HepG2 (cell line): ENCODE measurements around the gene CRLF3. TPM values are rescaled to one million over a fixed set of nuclear protein-coding genes. Genes with fewer than 3 reads are reported as not detected.

Source experiments
- BRD4 ChIP-seq: sonication (generic); formaldehyde crosslinking; IDR thresholded peaks from 2 replicates; pipeline ENCODE4 v1.4.0; 2020; ENCODE audit warnings: missing genetic modification reagents
- DNMT3B ChIP-seq: conservative IDR thresholded peaks from 2 replicates; pipeline ENCODE4 v1.6.1; 2016; ENCODE audit warnings: missing biosample characterization, control low read depth
- ELF3 ChIP-seq: IDR thresholded peaks from 2 replicates; pipeline ENCODE4 v1.6.1; 2016; ENCODE audit warnings: missing genetic modification reagents, missing compliant biosample characterization
- FOXK1 ChIP-seq: sonication (generic); formaldehyde crosslinking; IDR thresholded peaks from 2 replicates; pipeline ENCODE4 v1.4.0; 2020; ENCODE audit warnings: low read depth, missing genetic modification reagents, borderline replicate concordance
- KDM5B ChIP-seq: sonication (generic); formaldehyde crosslinking; IDR thresholded peaks from 2 replicates; pipeline ENCODE4 v1.4.0; 2020; ENCODE audit warnings: missing genetic modification reagents, mild to moderate bottlenecking, borderline replicate concordance
- LCORL ChIP-seq, 2 experiments: fragments of 450-650 bp in 1 of 2; sonication (generic) in 1 of 2; formaldehyde crosslinking in 1 of 2; IDR thresholded peaks; 2 replicates each; pipeline versions ENCODE4 v1.5.0 to v1.6.1; 2017 to 2020; ENCODE audit warnings: antibody characterized with exemption in 1 of 2, missing genetic modification reagents in 1 of 2
- NFKB2 ChIP-seq: sonication (generic); formaldehyde crosslinking; IDR thresholded peaks from 2 replicates; pipeline ENCODE4 v1.4.0; 2020; ENCODE audit warnings: missing genetic modification reagents, borderline replicate concordance
- NFKBIZ ChIP-seq: IDR thresholded peaks from 2 replicates; pipeline ENCODE4 v1.6.1; 2018; ENCODE audit warnings: missing genetic modification reagents, missing compliant biosample characterization
- NONO ChIP-seq, 2 experiments: fragments of 450-650 bp in 1 of 2; sonication (generic) in 1 of 2; formaldehyde crosslinking in 1 of 2; IDR thresholded peaks in 1 of 2; conservative IDR thresholded peaks in 1 of 2; 2 replicates each; pipeline versions ENCODE4 v1.6.1 to v1.8.0; 2017 to 2022; ENCODE audit warnings: mild to moderate bottlenecking in 1 of 2, missing genetic modification reagents in 1 of 2, moderate library complexity in 1 of 2
- NR1H2 ChIP-seq: sonication (generic); formaldehyde crosslinking; IDR thresholded peaks from 2 replicates; pipeline ENCODE4 v1.8.1; 2022; ENCODE audit warnings: low read depth, missing genetic modification reagents, borderline replicate concordance
- PCBP1 ChIP-seq: fragments of 200-400 bp; formaldehyde crosslinking; IDR thresholded peaks from 2 replicates; pipeline ENCODE4 v1.6.1; 2017; ENCODE audit warnings: mild to moderate bottlenecking, low read depth, low read length, borderline replicate concordance
- REXO4 ChIP-seq: sonication (generic); formaldehyde crosslinking; IDR thresholded peaks from 2 replicates; pipeline ENCODE4 v1.8.0; 2022; ENCODE audit warnings: missing genetic modification reagents, mild to moderate bottlenecking, borderline replicate concordance
- TOPORS ChIP-seq: sonication (generic); formaldehyde crosslinking; IDR thresholded peaks from 2 replicates; pipeline ENCODE4 v1.8.0; 2023; ENCODE audit warnings: mild to moderate bottlenecking, missing genetic modification reagents
- YEATS2 ChIP-seq: sonication (generic); formaldehyde crosslinking; IDR thresholded peaks from 2 replicates; pipeline ENCODE4 v1.4.0; 2020; ENCODE audit warnings: missing genetic modification reagents, borderline replicate concordance
- ZNF235 ChIP-seq: sonication (generic); formaldehyde crosslinking; IDR thresholded peaks from 2 replicates; pipeline ENCODE4 v1.8.1; 2023; ENCODE audit warnings: mild to moderate bottlenecking, missing genetic modification reagents, borderline replicate concordance
- ZNF24 ChIP-seq: fragments of 450-650 bp; IDR thresholded peaks from 2 replicates; pipeline ENCODE4 v1.6.1; 2017; ENCODE audit warnings: antibody characterized with exemption, mild to moderate bottlenecking
- ZNF260 ChIP-seq: sonication (generic); formaldehyde crosslinking; IDR thresholded peaks from 2 replicates; pipeline ENCODE4 v1.4.0; 2020; ENCODE audit warnings: missing genetic modification reagents, low read depth, mild to moderate bottlenecking, borderline replicate concordance
- ZNF274 ChIP-seq: sonication (generic); formaldehyde crosslinking; IDR thresholded peaks from 2 replicates; pipeline ENCODE4 v1.5.1; 2020; ENCODE audit warnings: mild to moderate bottlenecking, missing genetic modification reagents
- ZNF674 ChIP-seq: sonication (generic); formaldehyde crosslinking; IDR thresholded peaks from 2 replicates; pipeline ENCODE4 v1.5.0; 2020; ENCODE audit warnings: low read depth, mild to moderate bottlenecking, missing genetic modification reagents
- polyA plus RNA-seq, 8 experiments: library from polyadenylated mRNA; depleted of rRNA in 3 of 8; stranded (reverse) in 7 of 8; unstranded in 1 of 8; fragments of >200 nt; fragmentation: Illumina TruSeq in 4 of 8; extraction: Trizol in 4 of 8; gene quantifications; 2 replicates each; pipeline versions ENCODE4 v1.2.1 to v1.2.3, GENCODE V29; 2011 to 2016; ENCODE audit warnings: low read depth in 4 of 8, missing spikeins in 1 of 8, mixed read lengths in 1 of 8; ENCODE audit not compliant: insufficient read depth in 1 of 8
- total RNA-seq, 5 experiments: library from RNA; depleted of rRNA; stranded (reverse); fragments of >200 nt; fragmentation: Illumina TruSeq; extraction: Trizol; gene quantifications; 2 replicates each; pipeline ENCODE4 v1.2.3, GENCODE V29; 2016; ENCODE audit warnings: low read depth in 1 of 5
- TF ChIP-seq, protein P1 (sequence below): sonication (generic); formaldehyde crosslinking; IDR thresholded peaks from 2 replicates; pipeline ENCODE4 v1.4.0; 2020; ENCODE audit warnings: missing genetic modification reagents
- TF ChIP-seq, protein P2 (sequence below), 2 experiments: sonication (generic) in 1 of 2; formaldehyde crosslinking in 1 of 2; IDR thresholded peaks; 2 replicates each; pipeline versions ENCODE4 v1.4.0 to v1.6.1; 2018 to 2020; ENCODE audit warnings: missing genetic modification reagents in 2 of 2, borderline replicate concordance in 1 of 2, low read depth in 1 of 2, mild to moderate bottlenecking in 1 of 2, missing biosample characterization in 1 of 2

The CRLF3 gene
- total and polyA plus RNA-seq, 2 of the 13 experiments (the other 11 are each of a cell fraction or from before 2014, with no cell fraction given): 6.4 to 9.1 TPM

DNA sequence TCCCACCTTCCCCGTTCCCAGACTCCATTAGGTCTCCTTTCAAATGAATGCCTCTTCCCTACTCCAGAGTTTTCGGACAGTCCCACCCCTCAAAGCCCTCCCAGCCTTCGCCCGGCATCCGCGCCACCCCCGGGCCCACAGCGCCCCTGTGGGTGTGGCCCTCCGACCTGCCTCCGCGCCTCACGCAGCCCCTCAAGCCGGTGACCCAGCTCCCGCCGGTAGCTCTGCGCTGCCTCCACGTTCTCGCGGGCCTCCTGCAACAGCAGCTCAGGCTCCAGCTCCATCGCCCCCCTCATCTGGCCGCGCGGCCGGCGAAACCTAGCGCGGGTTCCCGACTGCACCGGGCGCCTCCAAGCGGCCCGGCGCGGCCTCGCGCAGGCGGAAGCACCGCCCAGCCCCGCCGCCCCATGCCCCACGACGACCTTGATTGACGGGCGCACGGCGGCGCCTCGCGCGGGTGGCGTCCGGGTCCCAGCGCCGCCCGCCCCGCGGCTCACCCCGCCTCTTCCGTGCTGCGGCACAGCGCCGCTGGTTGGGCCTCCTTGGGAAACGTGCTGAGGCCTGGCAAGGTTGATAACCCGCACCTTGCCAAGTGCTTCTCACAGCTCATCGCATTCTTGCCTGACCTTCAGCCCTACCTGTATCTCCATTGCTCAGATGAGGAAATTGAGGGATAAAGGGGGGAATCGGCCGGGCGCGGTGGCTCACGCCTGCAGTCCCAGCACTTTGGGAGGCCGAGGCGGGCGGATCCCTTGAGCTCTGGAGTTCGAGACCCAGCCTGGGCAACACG lies at the start of gene CRLF3 (continued):
- TF ChIP-seq, protein P1, sequence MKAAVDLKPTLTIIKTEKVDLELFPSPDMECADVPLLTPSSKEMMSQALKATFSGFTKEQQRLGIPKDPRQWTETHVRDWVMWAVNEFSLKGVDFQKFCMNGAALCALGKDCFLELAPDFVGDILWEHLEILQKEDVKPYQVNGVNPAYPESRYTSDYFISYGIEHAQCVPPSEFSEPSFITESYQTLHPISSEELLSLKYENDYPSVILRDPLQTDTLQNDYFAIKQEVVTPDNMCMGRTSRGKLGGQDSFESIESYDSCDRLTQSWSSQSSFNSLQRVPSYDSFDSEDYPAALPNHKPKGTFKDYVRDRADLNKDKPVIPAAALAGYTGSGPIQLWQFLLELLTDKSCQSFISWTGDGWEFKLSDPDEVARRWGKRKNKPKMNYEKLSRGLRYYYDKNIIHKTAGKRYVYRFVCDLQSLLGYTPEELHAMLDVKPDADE (CRISPR knock-in tag): no peak
- TF ChIP-seq ZNF24 (no peak), PCBP1 (0 out of 2 replicates have a peak, but pooled peaks have one; percentile 45), BRD4 (CRISPR knock-in tag) (no peak), TOPORS (CRISPR knock-in tag) (peak; percentile 81; the same call in 1 of the 2 replicates), NFKBIZ (CRISPR knock-in tag) (no peak), LCORL (IDR thresholded peaks at IDR 0.05) (no peak), LCORL (CRISPR knock-in tag; IDR thresholded peaks at IDR 0.05) (peak; percentile 76), ZNF674 (no peak), NONO (IDR thresholded peaks at IDR 0.05) (no peak), NONO (CRISPR knock-in tag; conservative IDR thresholded peaks at IDR 0.05) (peak; percentile 56; the same call in 1 of the 2 replicates), ZNF235 (CRISPR knock-in tag) (0 out of 2 replicates have a peak, but pooled peaks have one; percentile 26), DNMT3B (CRISPR knock-in tag) (0 out of 2 replicates have a peak, but pooled peaks have one; percentile 41), FOXK1 (CRISPR knock-in tag) (peak; percentile 11; the same call in 1 of the 2 replicates), KDM5B (CRISPR knock-in tag) (peak; percentile 66; the same call in 1 of the 2 replicates), YEATS2 (CRISPR knock-in tag) (peak; percentile 59; the same call in 1 of the 2 replicates), NFKB2 (CRISPR knock-in tag) (no peak), REXO4 (CRISPR knock-in tag) (0 out of 2 replicates have a peak, but pooled peaks have one; percentile 75), NR1H2 (CRISPR knock-in tag) (no peak), ZNF260 (CRISPR knock-in tag) (no peak), ELF3 (CRISPR knock-in tag) (peak; percentile 87; the same call in 1 of the 2 replicates), ZNF274 (CRISPR knock-in tag) (no peak)
- TF ChIP-seq, protein P2, sequence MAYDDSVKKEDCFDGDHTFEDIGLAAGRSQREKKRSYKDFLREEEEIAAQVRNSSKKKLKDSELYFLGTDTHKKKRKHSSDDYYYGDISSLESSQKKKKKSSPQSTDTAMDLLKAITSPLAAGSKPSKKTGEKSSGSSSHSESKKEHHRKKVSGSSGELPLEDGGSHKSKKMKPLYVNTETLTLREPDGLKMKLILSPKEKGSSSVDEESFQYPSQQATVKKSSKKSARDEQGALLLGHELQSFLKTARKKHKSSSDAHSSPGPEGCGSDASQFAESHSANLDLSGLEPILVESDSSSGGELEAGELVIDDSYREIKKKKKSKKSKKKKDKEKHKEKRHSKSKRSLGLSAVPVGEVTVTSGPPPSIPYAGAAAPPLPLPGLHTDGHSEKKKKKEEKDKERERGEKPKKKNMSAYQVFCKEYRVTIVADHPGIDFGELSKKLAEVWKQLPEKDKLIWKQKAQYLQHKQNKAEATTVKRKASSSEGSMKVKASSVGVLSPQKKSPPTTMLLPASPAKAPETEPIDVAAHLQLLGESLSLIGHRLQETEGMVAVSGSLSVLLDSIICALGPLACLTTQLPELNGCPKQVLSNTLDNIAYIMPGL (CRISPR knock-in tag; IDR thresholded peaks at IDR 0.05; ENCODE audit: borderline replicate concordance in 1 of 2, low read depth in 1 of 2): peak; percentile 75 to 97
